ENCODE results near the gene ZNF681. TPM values are rescaled to one million over a fixed set of nuclear protein-coding genes. Genes with fewer than 3 reads are reported as not detected.
"Not testable (repeated sequence)": the region's sequence is repeated elsewhere in the genome, so short reads cannot be mapped to it uniquely, and the experiment has no call there.

The ZNF681 gene
- total RNA-seq, 1 donor from 2014 or later: 8.1 TPM

- DNase-seq: no peak
- H3K4me3 Mint-ChIP-seq (ENCODE audit: unreplicated experiment): no peak overlapping the region
- TF ChIP-seq CTCF (IDR thresholded peaks at IDR 0.05; ENCODE audit: partially characterized antibody, unreplicated experiment): no peak
- H3K4me1 Mint-ChIP-seq (ENCODE audit: low read depth, unreplicated experiment): peaks cover 1% of the 10 kb centered on the region
- H3K27me3 Mint-ChIP-seq (ENCODE audit: unreplicated experiment): no peaks in the 10 kb centered on the region
- H3K9me3 Mint-ChIP-seq (ENCODE audit: unreplicated experiment): peaks cover 7% of the 10 kb centered on the region
- no peak overlapping the region for H3K27ac Mint-ChIP-seq (ENCODE audit: unreplicated experiment)
- H3K36me3 Mint-ChIP-seq (ENCODE audit: unreplicated experiment): no peaks in the 10 kb centered on the region
These were observed 59.8 kb downstream of the ZNF681 start for GRCh38 chr19:23698711-23699520.

GRCh38 chr19:23692937-23693336 is 65.8 kb downstream of the ZNF681 start:
- peak overlapping the region; percentile 84 for H3K27ac Mint-ChIP-seq (ENCODE audit: unreplicated experiment)
- H3K4me1 Mint-ChIP-seq (ENCODE audit: low read depth, unreplicated experiment); H3K27me3 Mint-ChIP-seq (ENCODE audit: unreplicated experiment); H3K4me3 Mint-ChIP-seq (ENCODE audit: unreplicated experiment); H3K9me3 Mint-ChIP-seq (ENCODE audit: unreplicated experiment); DNase-seq; H3K36me3 Mint-ChIP-seq (ENCODE audit: unreplicated experiment): not testable (repeated sequence)

Other genes starting within 250 kb of the ZNF681 start
- gene ZNF675, start 71.7 kb downstream of the ZNF681 start, total RNA-seq (ENCODE audit: unreplicated experiment): 36.5 TPM
- 11.5 TPM for gene ZNF726, start 156.0 kb upstream of the ZNF681 start, total RNA-seq (ENCODE audit: unreplicated experiment)

Data from glutamatergic neuron (in vitro differentiated cells).